Stomach (tissue), 9 donors: Measurements from ENCODE around the gene HLA-DPA1. TPM values are rescaled to one million over a fixed set of nuclear protein-coding genes. Genes with fewer than 3 reads are reported as not detected.

ENCODE experiments used
- DNase-seq, 2 donors: peaks; one replicate each; pipeline versions ENCODE4 v3.0.0 to v3.0.0-alpha.2; 2013 to 2019
- H3K27ac ChIP-seq, 5 donors: fragments of 200-600 bp in 4 of 5; sonication (generic) in 4 of 5; one replicate each; pipeline ENCODE4 v1.5.1; 2013 to 2019; ENCODE audit warnings: mild to moderate bottlenecking in 1 of 5, moderate library complexity in 1 of 5
- H3K27me3 ChIP-seq, 3 donors: fragments of 200-600 bp; sonication (generic); one replicate each; pipeline ENCODE4 v1.5.1; 2017 to 2019; ENCODE audit warnings: mixed run types in 1 of 3
- H3K36me3 ChIP-seq, 4 donors: fragments of 200-600 bp; sonication (generic); 1 replicate in 3 of 4; 2 replicates in 1 of 4; pipeline ENCODE4 v1.5.1; 2016 to 2019
- H3K4me1 ChIP-seq, 4 donors: fragments of 200-600 bp; sonication (generic); one replicate each; pipeline ENCODE4 v1.5.1; 2016 to 2019
- H3K4me3 ChIP-seq, 4 donors: fragments of 200-600 bp; sonication (generic) in 3 of 4; one replicate each; pipeline ENCODE4 v1.5.1; 2016 to 2019; ENCODE audit warnings: mild to moderate bottlenecking in 1 of 4
- H3K9me3 ChIP-seq, 4 donors: fragments of 200-600 bp; sonication (generic); one replicate each; pipeline ENCODE4 v1.5.1; 2016 to 2019
- EP300 ChIP-seq: sonication (generic); formaldehyde crosslinking; IDR thresholded peaks from one replicate; pipeline ENCODE4 v1.6.1; 2017; ENCODE audit warnings: antibody characterized with exemption
- POLR2A ChIP-seq, 4 donors: fragments of 450-650 bp; IDR thresholded peaks; one replicate each; pipeline ENCODE4 v1.6.1; 2016; ENCODE audit warnings: antibody characterized with exemption in 4 of 4, control low read depth in 2 of 4, mild to moderate bottlenecking in 1 of 4, moderate library complexity in 1 of 4
- POLR2AphosphoS5 ChIP-seq, 3 donors: sonication (generic); formaldehyde crosslinking; IDR thresholded peaks; one replicate each; pipeline ENCODE4 v1.6.1; 2016; ENCODE audit warnings: antibody characterized with exemption in 3 of 3
- WGBS, 5 donors: extraction: QIAGEN DNeasy Blood & Tissue Kit in 3 of 5; methylation state at CpG; one replicate each; pipeline versions ENCODE4 v1.1.5 to v1.1.7; 2013 to 2018; 5-methylcytosine and 5-hydroxymethylcytosine counted together
- intact Hi-C: fragments of 100-400 bp; cut with DNase I; formaldehyde crosslinking; loops from one replicate; pipeline ENCODE4 v1.15.1; 2023; ENCODE audit warnings: low total_unique reads
- polyA plus RNA-seq, 3 donors: library from polyadenylated mRNA; stranded (reverse); fragments of 200-250 nt; gene quantifications; one replicate each; pipeline ENCODE4 v1.2.3, GENCODE V29; 2013
- total RNA-seq, 5 donors: library from RNA; depleted of rRNA; stranded (reverse); fragments of >200 nt; gene quantifications; one replicate each; pipeline versions ENCODE4 v1.1.0 to v1.2.3, GENCODE V29; 2014 to 2016
- TF ChIP-seq, protein P1 (sequence below), 7 experiments: fragments of 450-650 bp in 4 of 7; fragments of 200-600 bp in 3 of 7; sonication (generic) in 3 of 7; IDR thresholded peaks; one replicate each; pipeline ENCODE4 v1.5.1; 2016 to 2019; ENCODE audit warnings: antibody characterized with exemption in 7 of 7, control low read depth in 2 of 7, mild to moderate bottlenecking in 1 of 7
- donor health status: healthy with polysubstance abuse.
- donor health status: Bipolar disorder and iron deficiency.
- donor health status: healthy.

HLA-DPA1 gene
- total and polyA plus RNA-seq, 8 donors = 0.29 to 171 (median 31.0) TPM

DNA sequence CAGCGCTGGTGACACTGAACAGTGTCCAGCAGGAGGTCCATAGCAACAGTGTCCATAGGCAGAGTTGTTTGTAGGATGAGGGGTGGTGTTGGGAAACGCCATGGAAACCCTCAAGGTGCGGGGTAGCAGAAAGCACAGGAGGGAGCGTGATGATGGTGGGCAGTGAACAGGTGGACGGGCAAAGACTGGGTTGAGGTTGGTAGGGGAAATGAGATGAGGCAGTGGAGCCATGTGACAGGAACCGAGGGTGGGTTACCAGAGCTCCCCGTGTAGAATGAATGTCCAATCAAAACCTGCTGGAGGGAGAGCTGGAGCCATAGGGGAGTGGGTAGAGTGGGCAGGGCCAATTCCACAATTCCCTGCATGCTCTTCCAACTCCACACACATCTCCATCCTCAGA, 40.3 kb upstream of the HLA-DPA1 start:
- Histone ChIP-seq H3K9me3 (no peaks in the 10 kb centered on the region), H3K4me3 (no peak overlapping the region), H3K27ac (no peak overlapping the region), H3K27me3 (peaks cover 0 to 70% (median 33%) of the 10 kb centered on the region in 3 donors), H3K36me3 (no peaks in the 10 kb centered on the region), H3K4me1 (peaks cover 4 to 13% (median 7%) of the 10 kb centered on the region in 4 donors)
- TF ChIP-seq POLR2A (IDR thresholded peaks at IDR 0.05) (no peak), POLR2AphosphoS5 (IDR thresholded peaks at IDR 0.05) (no peak), EP300 (no peak)
- TF ChIP-seq, protein P1, sequence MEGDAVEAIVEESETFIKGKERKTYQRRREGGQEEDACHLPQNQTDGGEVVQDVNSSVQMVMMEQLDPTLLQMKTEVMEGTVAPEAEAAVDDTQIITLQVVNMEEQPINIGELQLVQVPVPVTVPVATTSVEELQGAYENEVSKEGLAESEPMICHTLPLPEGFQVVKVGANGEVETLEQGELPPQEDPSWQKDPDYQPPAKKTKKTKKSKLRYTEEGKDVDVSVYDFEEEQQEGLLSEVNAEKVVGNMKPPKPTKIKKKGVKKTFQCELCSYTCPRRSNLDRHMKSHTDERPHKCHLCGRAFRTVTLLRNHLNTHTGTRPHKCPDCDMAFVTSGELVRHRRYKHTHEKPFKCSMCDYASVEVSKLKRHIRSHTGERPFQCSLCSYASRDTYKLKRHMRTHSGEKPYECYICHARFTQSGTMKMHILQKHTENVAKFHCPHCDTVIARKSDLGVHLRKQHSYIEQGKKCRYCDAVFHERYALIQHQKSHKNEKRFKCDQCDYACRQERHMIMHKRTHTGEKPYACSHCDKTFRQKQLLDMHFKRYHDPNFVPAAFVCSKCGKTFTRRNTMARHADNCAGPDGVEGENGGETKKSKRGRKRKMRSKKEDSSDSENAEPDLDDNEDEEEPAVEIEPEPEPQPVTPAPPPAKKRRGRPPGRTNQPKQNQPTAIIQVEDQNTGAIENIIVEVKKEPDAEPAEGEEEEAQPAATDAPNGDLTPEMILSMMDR (IDR thresholded peaks at IDR 0.05) = no peak
- intact Hi-C loops = no loop called here
- 58 to 70% (median 66%) methylated on average over 7 of the region's 7 CpGs for WGBS, 5 donors
- no peak for DNase-seq

DNA sequence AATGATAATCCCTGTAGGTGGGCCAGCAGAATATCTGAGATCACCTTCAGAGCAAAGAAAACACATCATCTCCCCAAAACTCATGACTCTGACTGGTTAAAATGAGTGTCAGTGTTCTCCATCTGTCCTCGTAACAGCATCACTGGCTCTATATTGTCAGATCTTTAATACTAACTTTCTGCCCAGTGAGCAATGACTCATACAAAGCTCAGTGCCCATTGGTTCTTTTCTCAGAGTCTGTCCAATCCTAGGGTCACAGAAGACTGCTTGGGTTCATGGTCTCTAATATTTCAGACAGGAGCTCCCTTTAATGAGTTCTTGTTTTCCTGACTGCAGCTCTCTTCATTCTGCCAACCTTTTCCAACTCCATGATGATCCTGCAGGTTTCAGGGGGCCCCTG, 38.7 kb upstream of the HLA-DPA1 start:
- Histone ChIP-seq H3K36me3 (no peaks in the 10 kb centered on the region), H3K27ac (no peak overlapping the region), H3K4me1 (peaks cover 4 to 8% (median 6%) of the 10 kb centered on the region in 4 donors), H3K9me3 (no peaks in the 10 kb centered on the region), H3K27me3 (peaks cover 0 to 66% (median 23%) of the 10 kb centered on the region in 3 donors), H3K4me3 (no peak overlapping the region)
- intact Hi-C loops = no loop called here
- WGBS, 5 donors = 18 to 30% (median 23%) methylated on average over 1 of the region's 1 CpG
- DNase-seq = peak in 1 of 2 donors; percentile 72
- TF ChIP-seq POLR2A (IDR thresholded peaks at IDR 0.05) = no peak
- TF ChIP-seq, protein P1 (IDR thresholded peaks at IDR 0.05) = no peak
- no peak for TF ChIP-seq POLR2AphosphoS5 (IDR thresholded peaks at IDR 0.05)
- TF ChIP-seq EP300 = no peak

DNA sequence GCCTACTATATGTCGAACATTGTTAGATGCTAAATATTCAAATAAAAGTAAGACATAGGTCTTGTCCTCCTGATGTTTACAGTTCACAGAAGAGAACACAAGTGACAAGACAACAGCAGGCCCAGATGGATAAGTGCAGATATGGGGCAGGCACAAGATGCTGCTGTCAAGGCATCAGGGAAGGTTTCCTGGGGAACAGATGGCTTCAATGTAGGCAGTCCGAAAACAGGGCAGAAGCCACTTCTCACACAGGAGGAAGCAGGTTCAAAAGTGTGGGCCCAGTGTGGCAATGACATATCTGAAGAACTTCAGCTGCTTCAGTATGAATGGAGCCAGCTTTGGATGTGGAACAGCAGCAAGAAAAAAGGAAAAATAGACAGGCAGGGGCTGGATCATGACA, 34.9 kb upstream of the HLA-DPA1 start:
- TF ChIP-seq POLR2A (IDR thresholded peaks at IDR 0.05) = no peak
- TF ChIP-seq EP300 = no peak
- TF ChIP-seq, protein P1 (IDR thresholded peaks at IDR 0.05) = no peak
- TF ChIP-seq POLR2AphosphoS5 (IDR thresholded peaks at IDR 0.05) = no peak
- H3K4me1 ChIP-seq = no peaks in the 10 kb centered on the region
- H3K9me3 ChIP-seq = no peaks in the 10 kb centered on the region
- peaks cover 0 to 69% (median 6%) of the 10 kb centered on the region in 3 donors for H3K27me3 ChIP-seq
- intact Hi-C loops = no loop called here
- no peak overlapping the region for H3K27ac ChIP-seq
- H3K4me3 ChIP-seq = no peak overlapping the region
- H3K36me3 ChIP-seq = no peaks in the 10 kb centered on the region
- WGBS, 5 donors = 57 to 90% (median 81%) methylated on average over 2 of the region's 2 CpGs
- DNase-seq = no peak

DNA sequence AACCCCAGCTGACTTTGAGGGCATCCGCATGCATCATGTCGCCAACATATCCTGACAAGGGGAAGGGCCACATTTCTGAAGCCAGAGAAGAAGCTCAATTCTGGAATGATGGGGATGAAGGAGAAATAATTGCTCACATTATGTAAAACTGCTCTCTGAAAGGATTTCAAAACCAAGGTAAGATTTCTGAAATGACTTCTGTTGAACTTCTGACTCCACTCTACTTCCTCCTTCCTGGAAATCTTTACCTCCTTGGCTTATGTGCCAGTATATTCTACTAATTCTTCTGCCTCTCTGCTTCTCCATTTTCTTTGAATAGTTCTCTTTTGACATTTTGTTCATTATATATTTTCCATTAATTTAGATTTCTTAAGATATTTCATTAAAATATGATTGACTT, 34.2 kb upstream of the HLA-DPA1 start:
- intact Hi-C loops = no loop called here
- H3K4me3 ChIP-seq = no peak overlapping the region
- no peak for TF ChIP-seq POLR2A (IDR thresholded peaks at IDR 0.05)
- TF ChIP-seq, protein P1 (IDR thresholded peaks at IDR 0.05) = no peak
- TF ChIP-seq EP300 = no peak
- no peak for TF ChIP-seq POLR2AphosphoS5 (IDR thresholded peaks at IDR 0.05)
- H3K27ac ChIP-seq = no peak overlapping the region
- H3K27me3 ChIP-seq = peaks cover 0 to 62% (median 3%) of the 10 kb centered on the region in 3 donors
- 46 to 91% (median 66%) methylated on average over 2 of the region's 2 CpGs for whole genome bisulfite sequencing, 5 donors
- H3K4me1 ChIP-seq = no peaks in the 10 kb centered on the region
- DNase-seq = no peak
- no peaks in the 10 kb centered on the region for H3K9me3 ChIP-seq
- no peaks in the 10 kb centered on the region for H3K36me3 ChIP-seq
